GM12891 (cell line): ENCODE measurements around the gene KY.

Experiments
- DNase-seq: peaks from one replicate; pipeline ENCODE4 v3.0.0; 2011; ENCODE audit warnings: low spot score; ENCODE audit not compliant: insufficient read length
- FAIRE-seq: peaks from 2 replicates; lab custom pipeline; 2011; peaks lifted over from hg19 to GRCh38; lab: Jason Lieb, UNC
- PAX5 ChIP-seq: IDR thresholded peaks from 2 replicates; pipeline ENCODE4 v1.6.1; 2011; ENCODE audit warnings: low read length, moderate library complexity, mild to moderate bottlenecking; ENCODE audit not compliant: insufficient read depth, severe bottlenecking
- POLR2A ChIP-seq: IDR thresholded peaks from 2 replicates; pipeline ENCODE4 v1.6.1; 2011; ENCODE audit warnings: low read depth, low read length, control low read depth
- POLR2AphosphoS5 ChIP-seq: IDR thresholded peaks from 2 replicates; pipeline ENCODE4 v1.6.1; 2011; ENCODE audit warnings: low read depth, low read length, control low read depth
- POU2F2 ChIP-seq: IDR thresholded peaks from 2 replicates; pipeline ENCODE4 v1.6.1; 2011; ENCODE audit warnings: low read depth, mild to moderate bottlenecking, control low read depth, low read length, moderate library complexity
- SPI1 ChIP-seq: IDR thresholded peaks from 2 replicates; pipeline ENCODE4 v1.6.1; 2011; ENCODE audit warnings: low read depth, low read length, control low read depth
- TAF1 ChIP-seq: IDR thresholded peaks from 2 replicates; pipeline ENCODE4 v1.6.1; 2011; ENCODE audit warnings: low read depth, low read length, control low read depth

KY gene

DNA sequence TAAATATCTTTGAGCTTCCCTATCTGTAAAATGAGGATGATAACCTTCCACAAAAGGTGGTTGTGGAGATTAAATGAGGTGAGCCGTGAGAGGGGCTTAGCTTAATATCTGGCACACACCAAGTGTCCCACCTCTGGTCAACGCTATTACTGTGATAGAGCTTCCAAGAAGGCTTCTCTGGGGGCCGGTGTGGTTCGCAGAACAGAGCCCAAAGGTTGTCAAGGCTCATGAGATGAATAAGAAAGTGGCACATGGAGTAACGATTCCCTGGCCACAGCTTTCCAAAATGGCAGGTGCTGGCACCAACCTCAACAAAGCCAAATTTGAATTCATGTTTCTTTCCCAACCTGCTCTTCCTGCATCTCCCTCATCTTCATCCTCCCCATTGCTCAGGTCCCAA, 10.4 kb downstream of the KY start:
- TF ChIP-seq POU2F2 (no peak), TAF1 (no peak), PAX5 (no peak), POLR2A (no peak), POLR2AphosphoS5 (no peak), SPI1 (no peak)
- DNase-seq (no peak), FAIRE-seq (no peak)

DNA sequence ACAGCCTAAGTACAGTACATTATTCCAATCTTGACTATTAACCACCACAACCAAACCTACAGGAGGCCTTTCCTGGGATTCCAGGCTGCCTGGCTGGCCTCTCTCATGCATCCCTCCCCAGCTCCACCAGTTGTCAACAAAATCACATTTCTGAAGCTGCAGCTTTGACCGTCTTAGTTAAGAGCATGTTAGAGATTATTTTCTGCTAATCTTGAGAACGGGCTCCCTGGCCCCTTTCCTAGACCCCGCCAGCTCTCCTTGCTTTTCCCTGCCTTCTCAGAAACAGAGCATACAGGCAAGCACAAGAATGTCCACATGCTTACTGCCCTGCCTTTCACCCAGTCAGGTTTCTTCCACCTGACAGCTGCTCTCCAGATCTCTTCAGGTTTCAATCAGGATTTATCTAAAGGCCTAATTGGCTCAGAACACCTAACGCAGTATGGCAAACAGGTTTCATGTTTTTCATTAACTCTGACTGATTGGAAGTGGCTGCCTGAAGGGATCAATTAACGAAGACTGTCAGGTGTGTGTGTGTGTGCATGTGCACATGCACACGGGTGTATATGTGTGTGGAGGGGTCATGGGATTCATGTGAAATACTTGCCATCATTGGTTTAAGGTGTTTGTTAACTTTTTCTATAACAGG, 12.3 kb downstream of the KY start:
- FAIRE-seq: no peak

DNA sequence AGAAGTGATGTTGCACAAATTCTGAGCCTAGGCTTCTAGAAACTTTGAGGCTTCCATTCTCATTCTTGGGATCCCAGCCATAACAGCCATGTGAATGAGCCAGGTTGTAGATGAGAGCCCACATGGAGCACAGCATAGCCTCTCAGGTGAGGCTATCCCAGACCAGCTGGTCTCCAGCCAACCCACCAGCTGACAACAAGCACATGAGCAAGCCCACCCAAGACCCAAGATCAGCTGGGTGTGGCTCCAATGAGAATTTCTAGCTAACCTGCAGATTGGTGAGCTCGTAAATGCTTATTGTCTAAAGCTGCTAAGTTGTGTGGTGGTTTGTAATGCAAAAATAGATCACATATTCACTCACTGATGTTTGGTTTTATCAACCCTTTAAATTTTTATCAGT, 14.4 kb downstream of the KY start:
- TF ChIP-seq POLR2AphosphoS5: no peak
- TF ChIP-seq TAF1: no peak
- TF ChIP-seq POU2F2: no peak
- no peak for TF ChIP-seq POLR2A
- TF ChIP-seq PAX5: no peak
- TF ChIP-seq SPI1: no peak
- DNase-seq: no peak
- FAIRE-seq: no peak

More for the DNA sequence above, 12.3 kb downstream of the KY start:
- TF ChIP-seq PAX5 (no peak), POU2F2 (no peak), TAF1 (no peak), SPI1 (no peak), POLR2A (no peak), POLR2AphosphoS5 (no peak)
- no peak for DNase-seq

DNA sequence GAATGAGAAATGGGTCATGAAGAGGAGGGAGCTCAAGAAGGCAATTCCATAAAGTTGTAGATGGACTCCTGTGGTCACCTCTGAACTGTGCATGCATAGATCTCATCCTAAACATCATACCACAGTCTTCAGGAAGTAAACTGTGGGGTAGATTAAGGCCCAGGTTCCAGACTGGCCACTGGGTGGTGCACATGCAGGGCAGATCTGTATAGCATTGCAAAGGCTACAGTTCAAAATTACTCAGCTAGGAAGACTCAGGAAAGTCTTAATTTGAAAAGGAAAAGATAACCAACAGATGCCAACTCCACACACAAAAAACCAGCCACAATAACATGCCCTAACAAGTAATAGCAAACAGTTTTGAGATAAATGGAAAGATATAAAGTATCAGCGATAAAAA, 20.3 kb downstream of the KY start:
- DNase-seq (no peak), FAIRE-seq (no peak)
- TF ChIP-seq TAF1 (no peak), PAX5 (no peak), POLR2A (no peak), POU2F2 (no peak), SPI1 (no peak), POLR2AphosphoS5 (no peak)

DNA sequence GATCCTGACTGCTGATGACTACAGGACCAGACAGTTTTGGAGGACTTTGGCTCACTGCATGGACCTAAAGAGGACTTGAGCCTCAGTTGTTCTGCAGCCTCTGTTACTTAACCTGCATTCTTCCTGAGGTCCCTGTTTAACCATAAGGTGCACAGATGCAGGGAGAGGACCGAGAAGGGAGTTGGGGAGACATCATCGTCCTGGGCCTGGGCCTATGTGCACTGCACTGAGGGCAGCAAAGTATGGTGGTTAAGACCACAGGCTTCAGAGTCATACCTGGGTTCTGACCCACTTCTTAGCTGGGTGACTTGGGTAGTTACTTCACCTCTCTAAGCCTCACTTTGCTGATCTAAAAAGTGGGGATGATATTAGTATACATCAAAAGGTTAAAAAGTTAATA, 21.9 kb downstream of the KY start:
- TF ChIP-seq POU2F2: no peak
- TF ChIP-seq SPI1: no peak
- TF ChIP-seq PAX5: no peak
- no peak for TF ChIP-seq TAF1
- TF ChIP-seq POLR2AphosphoS5: no peak
- TF ChIP-seq POLR2A: no peak
- DNase-seq: no peak
- FAIRE-seq: no peak

DNA sequence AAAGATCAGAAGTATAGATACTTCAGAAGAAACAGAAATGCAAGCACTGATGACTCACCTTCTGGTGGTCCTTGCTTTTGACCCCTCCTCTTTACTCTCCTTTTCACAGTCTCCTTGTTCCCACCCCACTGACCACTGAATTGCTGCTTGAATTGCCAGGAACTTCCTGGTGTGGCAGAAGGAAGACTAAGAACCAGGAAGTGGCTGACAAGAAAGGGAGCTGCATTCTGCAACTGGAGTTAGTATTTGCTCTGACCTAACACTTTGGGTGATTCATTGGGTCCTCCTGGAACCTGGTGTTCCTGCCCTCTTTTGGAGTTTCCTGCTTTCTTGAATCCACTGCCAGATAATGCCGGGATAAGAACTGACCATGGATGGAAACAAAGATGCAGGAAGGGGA, 23.0 kb downstream of the KY start:
- no peak for DNase-seq
- no peak for TF ChIP-seq POLR2A
- no peak for FAIRE-seq

DNA sequence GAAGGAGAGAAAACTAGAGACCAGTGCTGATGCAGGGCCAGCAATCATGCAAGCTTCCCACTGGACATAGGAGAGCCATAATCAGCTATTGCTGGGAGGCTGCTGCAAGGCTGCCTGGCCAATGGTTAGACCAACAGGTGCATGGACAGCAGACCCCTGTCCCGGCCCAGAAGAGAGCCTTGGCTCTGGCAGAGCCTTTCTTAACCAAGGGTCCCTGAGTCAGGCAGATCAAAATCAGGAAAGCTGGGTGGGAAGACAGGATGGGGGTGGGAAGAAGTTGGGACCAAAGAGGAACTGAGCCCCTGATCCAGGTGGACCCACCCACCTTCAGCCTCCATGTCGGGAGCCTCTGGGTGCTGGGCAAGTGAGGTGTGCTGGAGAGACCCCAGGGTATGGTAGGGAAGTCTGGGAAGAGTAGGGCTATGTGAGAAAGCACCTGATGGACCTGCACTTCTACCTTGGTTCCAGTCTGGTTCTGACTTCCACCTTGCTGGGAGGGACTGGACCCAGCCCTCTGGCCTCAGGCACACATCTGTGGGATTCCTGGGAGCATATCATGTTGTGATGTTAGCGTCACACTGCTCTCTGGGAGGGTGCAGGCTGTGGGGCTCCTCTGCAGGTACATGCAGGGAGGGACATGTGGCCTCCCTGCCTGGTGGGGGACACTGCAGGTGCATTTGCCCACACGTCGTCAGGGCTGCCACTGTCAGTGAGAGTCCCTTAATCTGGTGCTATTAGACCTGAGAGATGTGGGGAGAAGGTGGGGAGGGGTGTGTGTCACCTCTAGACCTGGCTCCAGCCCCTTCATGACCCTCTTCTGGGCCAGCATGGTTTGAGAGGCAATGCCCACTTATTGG, 24.7 kb downstream of the KY start:
- TF ChIP-seq TAF1: no peak
- no peak for TF ChIP-seq POLR2AphosphoS5
- TF ChIP-seq SPI1: no peak
- no peak for TF ChIP-seq POLR2A
- no peak for TF ChIP-seq PAX5
- TF ChIP-seq POU2F2: no peak
- DNase-seq (no peak), FAIRE-seq (no peak)

DNA sequence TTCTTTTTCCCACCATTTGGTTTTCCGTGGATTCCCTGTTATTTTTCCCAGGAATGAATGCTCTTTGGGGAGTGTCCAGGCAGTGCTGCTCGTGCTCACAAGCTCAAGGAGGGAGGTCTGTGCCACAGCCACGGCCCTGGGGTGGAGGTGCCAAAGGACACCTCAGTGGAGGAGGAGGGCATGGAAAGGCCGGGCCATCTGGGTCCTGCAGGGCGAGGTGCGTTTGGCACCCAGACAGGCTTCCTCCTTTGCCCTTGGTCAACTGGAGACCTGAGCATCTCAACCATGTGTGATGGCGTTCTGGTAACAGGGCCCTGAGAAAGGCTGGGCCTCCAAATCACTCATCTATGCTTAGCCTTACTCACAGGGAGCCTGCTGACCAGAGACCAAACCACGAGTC, 25.4 kb downstream of the KY start:
- no peak for FAIRE-seq
- TF ChIP-seq SPI1: no peak
- no peak for TF ChIP-seq TAF1
- TF ChIP-seq POU2F2: no peak
- no peak for TF ChIP-seq POLR2AphosphoS5
- no peak for TF ChIP-seq POLR2A
- no peak for TF ChIP-seq PAX5
- DNase-seq: no peak

DNA sequence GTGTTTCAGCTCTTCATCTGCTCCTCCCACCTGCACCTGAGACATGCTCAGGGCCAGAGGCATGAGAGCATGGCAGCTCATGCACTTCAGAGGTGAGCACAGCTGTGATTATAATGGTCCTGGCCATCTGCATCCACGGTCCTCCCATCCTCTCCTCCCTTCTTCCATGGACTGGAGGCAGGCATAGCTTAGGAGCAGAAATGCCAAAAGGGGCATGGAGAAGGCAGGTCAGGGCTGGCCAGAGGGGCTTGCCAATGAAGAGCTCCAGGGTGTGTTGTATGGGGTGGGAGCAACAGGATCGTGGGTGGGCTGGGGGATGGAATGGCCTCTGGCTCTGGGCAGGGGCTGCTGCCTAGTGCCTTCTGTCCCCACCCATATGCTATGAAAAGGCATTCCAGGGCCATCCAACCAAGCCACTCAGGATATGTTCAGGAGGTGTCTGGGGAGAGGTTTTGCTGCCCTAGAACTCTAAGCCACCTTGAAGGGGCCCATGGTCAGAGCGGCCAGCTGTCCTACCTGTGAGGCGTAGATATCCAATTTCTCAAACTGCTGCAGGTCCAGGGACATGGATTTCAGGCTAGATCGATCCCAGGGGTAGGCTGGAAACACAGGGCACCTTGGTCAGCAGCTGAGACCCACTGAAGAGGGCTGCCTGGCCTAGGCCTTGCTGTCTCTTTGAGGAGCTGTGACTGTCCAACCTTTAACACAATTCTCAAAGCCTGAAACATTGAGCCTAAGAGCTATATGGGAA, 26.1 kb downstream of the KY start:
- DNase-seq (no peak), FAIRE-seq (no peak)
- TF ChIP-seq SPI1 (no peak), POLR2AphosphoS5 (no peak), POU2F2 (no peak), POLR2A (no peak), TAF1 (no peak), PAX5 (no peak)
